Measurements from ENCODE around the gene EPS8L3.

Gene EPS8L3

GRCh38 chr1:109793486-109794318, 30.0 kb upstream of the EPS8L3 start:
- peak; percentile 79 for DNase-seq

GRCh38 chr1:109793089-109793485, 29.4 kb upstream of the EPS8L3 start:
- no peak for DNase-seq

GRCh38 chr1:109792056-109792831, 28.5 kb upstream of the EPS8L3 start:
- DNase-seq, result peak; percentile 90

GRCh38 chr1:109791495-109792043, 27.8 kb upstream of the EPS8L3 start:
- DNase-seq, result no peak

- no peak for DNase-seq
Measured at GRCh38 chr1:109790735-109791494, 27.2 kb upstream of the EPS8L3 start.

GRCh38 chr1:109790329-109790728, 26.6 kb upstream of the EPS8L3 start:
- no peak for DNase-seq

- DNase-seq, result no peak
Measured at GRCh38 chr1:109789551-109790180, 25.9 kb upstream of the EPS8L3 start.

- no peak for DNase-seq
Measured at GRCh38 chr1:109788695-109789521, 25.2 kb upstream of the EPS8L3 start.

GRCh38 chr1:109787845-109788601, 24.3 kb upstream of the EPS8L3 start:
- no peak for DNase-seq

GRCh38 chr1:109787211-109787844, 23.6 kb upstream of the EPS8L3 start:
- DNase-seq, result no peak

GRCh38 chr1:109786531-109787021, 22.9 kb upstream of the EPS8L3 start:
- no peak for DNase-seq

GRCh38 chr1:109786112-109786480, 22.4 kb upstream of the EPS8L3 start:
- no peak for DNase-seq

- DNase-seq, result no peak
Measured at GRCh38 chr1:109785446-109786111, 21.9 kb upstream of the EPS8L3 start.

GRCh38 chr1:109784551-109785252, 21.0 kb upstream of the EPS8L3 start:
- no peak for DNase-seq

- DNase-seq, result no peak
Measured at GRCh38 chr1:109783436-109783835, 19.7 kb upstream of the EPS8L3 start.

GRCh38 chr1:109782927-109783326, 19.2 kb upstream of the EPS8L3 start:
- DNase-seq, result no peak

GRCh38 chr1:109782514-109782913, 18.8 kb upstream of the EPS8L3 start:
- DNase-seq, result no peak

GRCh38 chr1:109781806-109782205, 18.1 kb upstream of the EPS8L3 start:
- no peak for DNase-seq

GRCh38 chr1:109780982-109781381, 17.3 kb upstream of the EPS8L3 start:
- DNase-seq, result no peak
